Stimulated activated CD8-positive, alpha-beta memory T cell treated with anti-CD3 and anti-CD28 coated beads, Interleukin-7, amount 100 ng/mL, for 4 hours (primary cell): Measurements from ENCODE around the gene IFIH1.
A peak's percentile ranks its signal among the peaks of the same experiment; 100 is the strongest.

Source experiments
- DNase-seq, 2 donors: peaks; one replicate each; pipeline ENCODE4 v3.0.0-alpha.2; 2020; ENCODE audit warnings: low read depth in 2 of 2

IFIH1 gene

DNA sequence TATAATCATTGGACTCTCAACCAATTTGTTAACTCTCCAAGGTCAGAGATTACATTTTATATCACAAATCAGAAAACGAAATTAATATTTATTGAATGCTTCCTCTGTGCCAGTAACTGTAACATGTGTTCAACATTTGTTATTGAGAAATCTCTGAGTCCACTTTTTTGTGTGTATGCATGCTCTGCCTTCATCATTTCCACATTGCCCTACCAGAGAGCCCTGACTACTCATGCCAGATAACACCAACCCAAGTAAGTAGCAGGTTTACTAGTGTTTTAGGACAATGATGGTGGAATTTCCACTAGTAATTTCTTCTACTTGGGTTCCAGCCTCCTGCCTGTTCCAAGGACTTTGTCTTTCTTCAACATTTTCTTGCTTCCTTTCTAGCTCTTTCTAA, 61.1 kb downstream of the IFIH1 start:
- DNase-seq = no peak

DNA sequence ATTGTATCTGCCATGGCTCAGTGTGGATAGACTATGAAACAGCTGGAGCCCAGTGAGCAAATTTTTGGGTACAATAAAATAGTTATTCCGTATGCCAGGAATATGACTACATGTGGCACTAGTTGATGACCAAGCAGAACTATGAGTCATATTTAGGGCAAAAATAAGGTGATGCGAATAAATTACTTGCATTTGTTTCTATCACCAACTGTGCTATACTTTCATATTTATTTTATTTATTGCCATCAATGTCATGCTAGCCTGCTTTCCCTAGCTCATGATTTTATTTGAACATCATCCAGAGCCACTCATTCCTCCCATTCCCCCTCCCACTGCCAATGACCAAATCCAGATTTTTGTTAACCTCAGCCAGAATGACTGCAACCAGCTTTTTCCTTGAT, 61.9 kb downstream of the IFIH1 start:
- DNase-seq = no peak

DNA sequence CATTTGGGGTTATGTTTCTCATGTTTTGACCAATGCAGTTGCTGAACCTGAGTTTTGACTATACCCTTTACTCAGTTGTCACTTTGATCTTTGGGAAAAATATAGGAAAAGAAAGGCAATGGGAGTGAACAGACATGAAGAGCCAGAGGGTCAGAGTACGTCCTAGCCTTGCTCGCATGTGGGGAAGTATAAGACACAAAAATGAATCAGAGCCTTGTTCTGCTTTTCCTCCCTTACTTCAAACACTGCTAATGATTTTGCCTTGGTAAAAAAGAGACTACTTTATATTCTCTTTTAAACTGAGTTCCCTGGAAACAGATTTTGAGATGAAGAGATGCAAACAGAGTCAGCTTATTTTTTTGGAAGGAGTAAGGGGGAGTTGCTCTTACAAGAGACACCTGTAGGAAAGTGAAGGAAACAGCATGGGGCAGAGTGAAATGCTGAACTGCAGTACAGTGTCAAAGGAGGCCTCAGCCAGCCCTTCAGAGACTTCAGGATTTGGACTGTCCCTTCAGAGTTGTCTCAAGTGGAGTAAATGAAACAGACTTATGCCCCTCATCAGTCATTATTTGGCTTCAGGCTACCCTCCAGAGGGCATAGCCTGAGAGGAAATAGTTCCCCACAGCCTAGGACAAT, 64.1 kb downstream of the IFIH1 start:
- no peak for DNase-seq

DNA sequence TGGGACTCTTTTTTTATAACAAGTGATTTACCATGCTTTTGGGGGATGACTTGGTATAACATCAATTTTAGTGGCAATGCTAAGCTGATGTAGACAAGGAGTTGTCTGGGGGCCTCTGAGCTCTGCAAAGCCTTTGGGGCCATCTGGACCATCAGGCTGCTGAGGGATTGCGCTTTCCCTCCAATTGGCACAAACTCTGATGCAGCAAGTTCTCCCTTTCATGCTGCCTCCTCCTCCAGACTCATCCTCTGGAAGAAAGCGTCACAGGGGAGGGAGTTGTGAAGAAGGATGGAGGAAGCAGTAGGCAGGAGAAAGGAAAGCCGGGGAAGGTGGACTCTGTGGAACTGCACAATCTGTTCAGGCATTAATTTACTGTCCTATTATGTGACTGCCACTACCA, 65.0 kb downstream of the IFIH1 start:
- DNase-seq = no peak

DNA sequence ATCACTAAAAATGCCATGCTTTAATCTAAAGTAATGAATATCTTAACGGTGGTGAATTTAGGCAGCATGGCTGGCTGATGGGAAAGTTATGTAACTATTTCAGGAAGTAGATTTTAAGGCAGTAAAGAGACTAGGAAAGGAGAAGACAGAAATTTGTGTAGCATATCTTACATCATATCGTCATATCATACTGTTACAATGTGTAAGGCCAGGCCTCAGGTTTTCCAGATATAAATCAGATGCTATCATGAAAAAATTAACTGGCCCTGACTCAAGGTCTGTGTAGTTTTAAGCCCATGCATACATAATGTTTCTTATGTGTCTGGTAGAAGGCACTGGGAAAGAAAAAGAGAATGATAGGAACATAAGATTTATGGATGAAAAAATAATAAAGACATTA, 66.3 kb downstream of the IFIH1 start:
- DNase-seq = no peak

DNA sequence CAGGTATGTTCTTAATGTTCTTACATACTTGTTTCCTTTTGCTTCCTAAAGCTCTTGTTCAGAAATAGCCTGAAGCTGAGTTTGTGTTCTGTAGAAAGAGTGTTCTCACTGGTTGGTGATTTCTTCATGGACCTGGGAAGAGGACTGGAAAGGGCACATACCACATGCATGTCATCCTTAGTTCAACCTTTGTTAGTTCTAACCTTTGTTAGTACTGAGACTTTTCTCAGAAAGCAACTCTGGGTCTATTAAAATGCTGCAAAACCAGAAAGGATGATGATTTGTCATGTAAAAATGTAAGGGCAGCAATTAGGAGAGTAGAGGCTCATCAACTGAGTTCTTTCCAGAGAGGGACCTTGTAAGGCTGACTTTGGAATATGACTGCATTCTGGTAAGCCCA, 72.7 kb downstream of the IFIH1 start:
- no peak for DNase-seq

DNA sequence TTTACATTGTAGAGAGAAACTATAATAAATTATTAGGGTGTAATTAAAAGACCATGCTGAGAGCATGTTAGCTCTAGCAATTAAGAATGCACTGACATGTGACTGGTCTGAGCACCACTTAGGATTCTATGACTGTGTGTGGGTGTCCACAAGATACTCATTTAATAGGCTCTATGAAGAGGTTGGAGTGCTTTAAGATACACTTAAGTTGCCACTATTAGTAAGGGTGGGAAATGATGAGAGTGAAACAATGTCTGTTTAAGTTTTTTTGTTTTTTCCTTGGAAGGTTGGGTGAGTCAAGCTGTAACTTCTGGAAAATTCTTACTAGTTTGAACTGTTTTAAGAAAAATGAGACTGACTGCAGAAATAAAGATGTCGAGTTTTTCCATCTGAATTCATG, 73.4 kb downstream of the IFIH1 start:
- DNase-seq = no peak

DNA sequence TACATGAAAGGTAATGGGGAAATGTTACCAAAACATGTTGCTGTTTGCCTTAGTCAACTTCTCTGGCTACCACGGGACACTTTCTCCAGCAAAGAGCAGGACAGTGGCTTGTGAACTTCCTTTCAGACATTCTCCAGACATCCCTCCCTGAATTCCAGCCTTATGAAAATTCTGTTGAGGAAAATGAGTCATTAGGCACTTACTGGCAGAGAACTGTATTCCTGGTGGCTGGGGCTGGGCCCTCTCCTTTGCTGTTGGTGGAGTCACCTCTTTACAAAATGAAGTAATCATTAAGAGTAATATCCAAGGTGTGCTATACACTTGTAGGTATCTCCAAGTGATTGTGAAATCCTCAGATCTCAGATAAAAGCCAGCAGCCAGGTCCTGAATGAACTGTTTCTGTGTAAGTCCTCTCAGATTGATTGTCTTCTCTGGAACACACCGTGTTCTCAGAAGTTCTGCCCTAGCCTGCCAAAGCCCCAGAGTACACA, 73.9 kb downstream of the IFIH1 start:
- no peak for DNase-seq

DNA sequence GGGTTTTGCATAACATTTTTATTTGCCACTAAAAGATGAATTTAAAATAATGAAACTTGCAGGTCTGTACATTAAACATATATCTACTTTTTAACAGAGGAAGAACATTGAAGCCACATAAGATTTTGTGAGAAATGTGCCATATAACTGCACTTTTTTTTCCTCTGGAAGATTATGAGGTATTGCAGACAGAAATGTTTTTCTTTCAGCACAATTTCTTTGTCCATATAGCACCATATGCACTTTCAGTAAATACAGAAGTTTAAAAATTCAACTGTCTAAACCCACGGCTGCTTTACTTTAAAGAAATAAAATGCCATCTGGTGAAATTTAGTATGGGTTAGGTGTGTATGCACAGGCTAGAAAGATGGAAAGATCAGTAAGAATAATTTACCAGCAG, 74.8 kb downstream of the IFIH1 start:
- DNase-seq = no peak

DNA sequence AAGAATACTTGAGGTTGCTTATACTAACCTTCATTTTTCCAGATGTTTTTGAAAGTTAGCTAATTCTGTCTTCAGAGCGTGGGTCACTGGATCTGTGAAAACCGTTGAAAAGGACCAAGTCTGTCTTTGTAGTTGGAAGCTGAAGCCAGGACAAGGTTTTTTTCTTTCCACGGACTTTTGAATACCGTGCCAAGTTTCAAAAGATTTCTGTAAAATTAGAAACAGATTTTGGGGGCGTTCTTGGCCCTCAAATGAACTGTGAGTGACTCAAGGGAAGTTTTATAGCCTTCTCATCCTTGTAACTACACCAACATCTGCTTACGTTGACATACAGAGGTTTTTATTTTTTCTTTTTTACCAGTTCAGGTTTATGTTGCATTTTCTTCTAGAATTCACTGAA, 75.2 kb downstream of the IFIH1 start, which contains the start of gene FAP:
Gene FAP (minus strand): TSS at position 152 of the 400 bp plus-strand sequence. CDS start 118 bp downstream, at position 34.
- no peak for DNase-seq

DNA sequence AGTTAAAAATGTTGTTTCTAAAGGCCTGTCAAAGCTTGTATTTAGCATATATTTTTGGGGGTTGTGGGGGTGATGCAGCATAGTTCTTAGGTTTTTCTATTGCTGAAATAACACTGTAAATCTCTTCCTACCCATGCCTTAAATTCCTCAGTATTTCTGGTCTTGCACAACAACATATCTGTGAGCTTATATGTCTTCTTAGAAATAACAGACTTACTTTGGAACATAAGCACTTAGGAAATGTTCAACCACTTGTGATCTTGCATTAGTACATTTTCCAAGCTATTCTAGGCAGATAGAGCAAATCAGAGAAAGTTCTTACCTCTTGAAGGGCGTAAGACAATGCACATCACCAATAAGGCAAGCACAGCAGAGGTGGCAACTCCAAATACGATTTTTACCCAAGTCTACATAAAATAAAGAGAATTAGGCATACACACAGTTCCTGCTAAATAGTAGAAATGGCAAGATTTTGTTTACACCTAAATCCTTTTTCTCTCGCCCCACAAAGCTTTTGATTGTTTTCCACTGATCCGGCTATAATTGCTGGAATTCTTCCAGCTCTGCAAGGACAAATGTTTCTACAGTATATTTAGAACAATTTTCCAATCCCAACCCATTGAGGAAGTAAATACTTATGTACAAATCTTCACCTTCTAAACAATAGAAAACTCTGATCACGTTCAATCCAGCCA, 75.8 kb downstream of the IFIH1 start:
- no peak for DNase-seq

DNA sequence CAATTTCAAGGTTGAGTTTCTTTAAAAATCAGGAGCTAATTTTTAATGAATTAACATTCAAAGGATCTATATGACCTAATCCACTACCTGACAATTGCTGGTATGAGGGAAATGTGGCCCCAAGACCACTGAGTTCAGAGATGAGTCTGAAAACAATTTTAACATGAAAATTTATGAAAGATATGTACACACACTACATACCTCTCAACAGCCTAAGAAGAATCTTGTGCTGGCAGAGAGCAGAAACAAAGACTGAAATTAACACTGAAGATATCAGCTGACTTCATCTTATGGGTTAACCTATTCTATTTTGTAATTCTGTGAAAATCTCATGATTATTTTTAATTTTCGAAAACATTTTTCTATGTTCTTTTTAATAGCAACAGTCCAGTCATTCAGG, 76.9 kb downstream of the IFIH1 start:
- DNase-seq = no peak

DNA sequence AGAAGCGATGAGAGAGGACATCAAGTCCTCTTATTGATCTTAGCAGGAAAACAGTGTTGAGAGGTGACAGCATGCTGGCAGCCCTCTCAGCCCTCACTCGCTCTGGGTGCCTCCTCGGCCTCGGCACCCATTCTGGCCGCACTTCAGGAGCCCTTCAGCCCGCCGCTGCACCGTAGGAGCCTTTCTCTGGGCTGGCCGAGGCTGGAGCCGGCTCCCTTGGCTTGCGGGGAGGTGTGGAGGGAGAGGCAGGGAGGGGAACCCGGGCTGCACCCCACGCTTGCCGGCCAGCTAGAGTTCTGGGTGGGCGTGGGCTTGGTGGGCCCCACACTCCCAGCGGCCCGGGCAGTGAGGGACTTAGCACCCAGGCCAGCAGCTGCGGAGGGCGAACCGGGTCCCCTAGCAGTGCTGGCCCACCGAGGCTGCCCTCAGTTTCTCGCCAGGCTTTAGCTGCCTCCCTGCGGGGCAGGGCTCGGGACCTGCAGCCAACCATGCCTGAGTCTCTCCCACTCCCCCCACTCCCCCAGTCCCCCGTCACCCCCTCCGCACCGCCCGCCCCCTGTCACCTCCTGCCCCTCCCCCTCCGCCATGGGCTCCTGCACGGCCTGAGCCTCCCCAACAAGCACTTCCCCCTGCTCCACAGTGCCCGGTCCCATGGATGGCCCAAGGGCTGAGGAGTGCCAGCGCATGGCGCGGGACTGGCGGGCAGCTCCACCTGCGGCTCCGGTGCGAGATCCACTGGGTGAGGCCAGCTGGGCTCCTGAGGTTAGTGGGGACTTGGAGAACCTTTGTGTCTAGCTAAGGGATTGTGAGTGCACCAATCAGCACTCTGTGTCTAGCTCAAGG, 83.6 kb downstream of the IFIH1 start:
- DNase-seq = no peak

DNA sequence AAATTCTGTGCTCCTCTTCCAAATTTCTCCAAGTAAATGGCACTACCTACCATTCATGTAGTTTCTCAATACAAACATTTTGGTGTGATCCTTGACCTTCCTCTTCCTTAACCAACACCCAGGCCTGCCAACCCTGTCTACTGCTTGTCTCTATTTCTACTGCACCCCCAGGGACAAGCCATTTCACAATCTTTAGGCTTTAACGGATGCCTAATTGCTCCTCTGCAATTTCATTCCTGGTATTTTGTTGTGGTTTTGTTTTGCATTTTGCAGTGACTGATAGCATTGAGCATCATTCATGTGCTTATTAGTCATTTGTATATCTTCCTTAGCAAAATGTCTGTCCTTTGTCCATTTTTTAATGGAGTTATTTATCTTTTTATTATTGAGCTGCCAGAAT, 85.3 kb downstream of the IFIH1 start:
- no peak for DNase-seq

DNA sequence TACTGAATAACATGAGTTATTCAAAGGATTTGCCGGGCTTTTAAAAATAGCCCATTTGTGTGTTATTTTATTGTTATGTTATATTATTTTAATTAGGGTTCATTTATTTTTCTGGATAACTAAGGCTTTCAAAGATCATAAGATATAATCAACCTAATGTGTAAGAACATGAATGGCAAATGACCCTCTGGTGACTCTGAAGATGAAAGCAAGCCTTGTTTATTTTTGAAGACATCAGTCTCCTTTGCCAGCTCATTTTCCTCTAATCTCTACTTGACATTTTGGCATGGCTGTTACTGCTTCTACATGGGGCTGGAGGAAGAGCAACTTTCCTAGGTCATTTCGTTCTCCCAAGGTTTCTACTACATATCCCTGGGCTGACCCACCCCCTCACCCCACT, 85.8 kb downstream of the IFIH1 start:
- DNase-seq = no peak

DNA sequence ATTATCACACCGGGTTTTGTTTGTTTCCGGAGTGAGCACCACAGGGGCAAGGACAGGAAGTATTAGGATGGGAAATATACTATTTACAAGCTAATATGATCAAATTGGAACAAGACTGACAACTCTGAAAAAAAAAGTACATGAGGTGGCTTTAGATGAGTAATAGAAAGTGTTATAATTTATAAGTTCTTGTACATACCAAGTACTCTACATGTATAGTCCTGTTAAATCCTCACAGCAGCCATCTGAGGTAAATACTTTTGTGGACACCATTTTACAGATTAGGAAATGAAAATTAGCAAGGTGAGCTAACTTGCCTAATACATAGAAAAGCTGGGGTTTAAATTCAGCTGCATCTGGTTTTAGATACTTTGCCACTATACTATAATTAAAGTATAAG, 86.5 kb downstream of the IFIH1 start:
- DNase-seq = no peak

DNA sequence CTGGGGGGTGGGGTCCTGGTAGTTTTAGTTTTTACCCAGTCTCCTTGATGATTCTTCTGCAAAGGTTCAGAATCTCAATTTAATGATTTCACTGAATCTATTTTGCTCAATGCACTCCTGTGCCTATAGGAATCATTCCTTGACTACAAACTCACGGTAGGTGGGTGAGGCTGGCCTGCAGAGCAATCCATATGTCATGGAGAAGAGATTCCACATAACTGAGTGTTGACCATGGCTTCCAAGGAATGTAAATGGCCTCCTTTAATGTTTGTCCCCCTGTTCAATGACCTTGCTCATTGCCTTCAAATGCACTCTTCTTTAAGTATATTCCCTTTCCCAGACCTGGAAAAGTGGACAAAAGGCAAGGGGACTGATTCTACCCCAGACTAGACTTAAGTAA, 87.7 kb downstream of the IFIH1 start:
- DNase-seq = no peak

DNA sequence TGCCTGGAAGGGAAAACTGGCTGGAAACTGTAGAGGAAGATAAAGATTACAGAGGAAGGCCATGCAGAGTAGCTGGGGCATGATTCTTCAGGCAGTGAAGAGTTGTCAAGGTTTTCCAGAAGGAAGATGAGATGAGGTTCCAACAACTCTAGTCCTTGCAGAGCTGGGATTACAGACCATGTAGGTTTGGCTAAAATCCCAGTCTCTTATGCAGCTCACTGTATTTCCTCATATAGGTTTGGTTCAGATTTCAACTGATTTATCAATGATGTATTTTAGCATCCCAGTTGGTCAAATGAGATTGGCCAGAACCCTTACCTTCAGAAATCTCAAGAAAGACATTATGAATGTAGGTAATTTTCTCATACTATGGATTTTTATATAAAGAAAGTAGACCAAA, 91.6 kb downstream of the IFIH1 start:
- no peak for DNase-seq

DNA sequence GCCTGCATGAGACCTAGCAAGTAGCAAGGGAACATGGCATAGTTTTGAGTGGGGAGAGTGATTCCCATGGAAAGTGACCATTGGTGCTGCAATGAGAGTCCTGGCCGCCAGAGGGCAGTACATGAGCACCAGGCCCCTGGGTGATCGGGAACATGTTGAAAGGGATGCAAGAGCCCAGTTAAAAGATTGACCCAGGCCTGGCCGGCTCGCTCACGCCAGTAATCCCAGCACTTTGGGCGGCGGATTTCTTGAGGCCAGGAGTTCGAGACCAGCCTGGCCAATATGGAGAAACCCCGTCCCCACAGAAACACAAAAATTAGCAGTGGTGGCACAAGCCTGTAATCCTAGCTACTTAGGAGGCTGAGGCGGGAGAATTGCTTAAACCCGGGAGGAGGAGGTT, 97.4 kb downstream of the IFIH1 start:
- peak; percentile 41 to 43 for DNase-seq

DNA sequence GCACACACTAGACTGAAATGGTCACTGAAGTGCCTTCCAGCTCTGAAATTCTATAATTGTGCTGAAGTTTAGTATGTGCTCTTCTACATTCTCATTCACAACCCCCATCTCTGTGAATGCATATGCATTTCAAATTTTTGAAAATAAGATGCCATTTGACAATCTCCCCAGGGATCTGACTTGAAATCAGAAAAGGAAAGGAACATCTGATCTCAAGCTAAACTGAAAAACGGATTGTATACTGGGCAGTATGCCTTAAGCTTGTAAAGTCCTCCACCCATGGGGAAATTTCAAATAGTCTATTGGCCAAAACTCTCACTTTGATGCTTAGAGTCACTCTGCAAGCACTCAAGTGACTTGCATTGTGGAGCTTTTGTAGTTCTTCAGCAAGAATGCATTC, 98.1 kb downstream of the IFIH1 start:
- no peak for DNase-seq

DNA sequence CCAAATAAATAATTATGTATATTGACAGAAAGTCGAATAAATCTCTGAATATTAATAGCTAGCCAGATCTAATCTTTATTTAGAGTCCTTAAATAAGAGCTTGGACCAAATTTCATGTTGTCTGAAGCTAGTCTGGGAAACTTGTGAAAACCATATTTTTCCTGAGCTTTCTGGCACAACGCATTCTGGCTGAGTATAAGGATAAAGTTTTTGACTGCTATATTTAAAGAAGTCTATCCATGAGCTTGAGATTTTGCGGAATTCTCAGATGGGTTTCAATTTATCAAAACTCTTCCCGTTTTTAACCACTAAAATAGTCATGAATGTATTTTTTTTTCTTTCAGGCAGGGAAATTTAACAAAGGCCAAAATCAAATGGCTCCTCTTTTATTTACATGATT, 99.1 kb downstream of the IFIH1 start:
- DNase-seq = no peak

DNA sequence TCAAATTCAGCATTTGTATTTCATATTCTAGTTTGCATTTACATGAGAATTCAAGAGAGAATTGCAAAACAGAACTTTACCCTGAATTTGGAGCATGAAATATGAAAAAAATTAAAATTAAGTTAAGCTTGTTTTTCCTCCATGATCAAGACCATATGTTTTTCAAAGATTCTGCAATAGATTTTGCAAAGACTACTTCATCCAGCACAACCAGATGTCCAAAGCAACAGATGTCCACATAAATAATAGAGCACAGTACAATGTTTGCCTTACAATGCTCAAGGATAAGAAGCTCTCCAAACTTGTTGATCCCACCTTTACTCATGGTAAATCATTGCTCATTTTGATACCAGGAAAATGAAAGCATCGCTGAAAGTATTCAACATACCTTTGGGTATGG, 100.9 kb downstream of the IFIH1 start:
- DNase-seq = no peak
